Esophagus squamous epithelium (tissue), 5 donors: Measurements from ENCODE around the gene SMDT1. TPM values are rescaled to one million over a fixed set of nuclear protein-coding genes. Genes with fewer than 3 reads are reported as not detected.
A peak's percentile ranks its signal among the peaks of the same experiment; 100 is the strongest.

Source experiments
- DNase-seq: peaks from one replicate; lab custom pipeline; 2025; lab: John Stamatoyannopoulos, UW
- H3K27ac ChIP-seq, 4 donors: fragments of 200-600 bp; sonication (generic); one replicate each; pipeline ENCODE4 v1.5.1; 2016 to 2019; ENCODE audit warnings: mild to moderate bottlenecking in 1 of 4
- H3K27me3 ChIP-seq, 4 donors: fragments of 200-600 bp; sonication (generic); 1 replicate in 3 of 4; 2 replicates in 1 of 4; pipeline versions ENCODE4 v1.5.1 to v1.6.0; 2017 to 2021; ENCODE audit warnings: antibody characterized with exemption in 1 of 4
- H3K36me3 ChIP-seq, 3 donors: fragments of 200-600 bp; sonication (generic); one replicate each; pipeline ENCODE4 v1.5.1; 2016 to 2019
- H3K4me1 ChIP-seq, 3 donors: fragments of 200-600 bp; sonication (generic); one replicate each; pipeline ENCODE4 v1.5.1; 2017 to 2019
- H3K4me3 ChIP-seq, 4 donors: fragments of 200-600 bp; sonication (generic); 1 replicate in 3 of 4; 2 replicates in 1 of 4; pipeline ENCODE4 v1.5.1; 2016 to 2019; ENCODE audit warnings: mild to moderate bottlenecking in 2 of 4, moderate library complexity in 1 of 4
- H3K9me3 ChIP-seq, 3 donors: fragments of 200-600 bp; sonication (generic); one replicate each; pipeline ENCODE4 v1.5.1; 2016 to 2019
- POLR2A ChIP-seq, 4 donors: fragments of 450-650 bp; IDR thresholded peaks; one replicate each; pipeline ENCODE4 v1.6.1; 2017; ENCODE audit warnings: antibody characterized with exemption in 4 of 4, mild to moderate bottlenecking in 4 of 4, moderate library complexity in 3 of 4
- WGBS, 2 donors: methylation state at CpG; one replicate each; pipeline ENCODE4 v1.1.5; 2018; 5-methylcytosine and 5-hydroxymethylcytosine counted together
- intact Hi-C: fragments of 100-400 bp; cut with DNase I; formaldehyde crosslinking; loops from one replicate; pipeline ENCODE4 v1.15.0; 2022
- total RNA-seq, 4 donors: library from RNA; depleted of rRNA; stranded (reverse); fragments of >200 nt; gene quantifications; one replicate each; pipeline ENCODE4 v1.1.0, GENCODE V29; 2016
- TF ChIP-seq, protein P1 (sequence below), 6 experiments: fragments of 450-650 bp in 4 of 6; fragments of 200-600 bp in 2 of 6; sonication (generic) in 2 of 6; IDR thresholded peaks; one replicate each; pipeline ENCODE4 v1.5.1; 2016 to 2019; ENCODE audit warnings: antibody characterized with exemption in 6 of 6, mild to moderate bottlenecking in 4 of 6, moderate library complexity in 4 of 6
- donor health status: DM: yes; HTN: yes; CAD: no.

SMDT1 gene
- 10 to 100 TPM in 1 of 4 donors, 1 to 10 TPM in 3; 4.9 to 15.4 (median 8.6) TPM for total RNA-seq

- peak; percentile 96 for DNase-seq
- intact Hi-C loops = no loop called here
- peak within 1 kb of the TSS; percentile 62 to 89 (median 75) for H3K4me3 ChIP-seq
- H3K9me3 ChIP-seq = no peaks in the 10 kb centered on the region
- peaks cover 5 to 54% (median 15%) of the 10 kb centered on the region in 3 donors for H3K36me3 ChIP-seq
- TF ChIP-seq, protein P1, sequence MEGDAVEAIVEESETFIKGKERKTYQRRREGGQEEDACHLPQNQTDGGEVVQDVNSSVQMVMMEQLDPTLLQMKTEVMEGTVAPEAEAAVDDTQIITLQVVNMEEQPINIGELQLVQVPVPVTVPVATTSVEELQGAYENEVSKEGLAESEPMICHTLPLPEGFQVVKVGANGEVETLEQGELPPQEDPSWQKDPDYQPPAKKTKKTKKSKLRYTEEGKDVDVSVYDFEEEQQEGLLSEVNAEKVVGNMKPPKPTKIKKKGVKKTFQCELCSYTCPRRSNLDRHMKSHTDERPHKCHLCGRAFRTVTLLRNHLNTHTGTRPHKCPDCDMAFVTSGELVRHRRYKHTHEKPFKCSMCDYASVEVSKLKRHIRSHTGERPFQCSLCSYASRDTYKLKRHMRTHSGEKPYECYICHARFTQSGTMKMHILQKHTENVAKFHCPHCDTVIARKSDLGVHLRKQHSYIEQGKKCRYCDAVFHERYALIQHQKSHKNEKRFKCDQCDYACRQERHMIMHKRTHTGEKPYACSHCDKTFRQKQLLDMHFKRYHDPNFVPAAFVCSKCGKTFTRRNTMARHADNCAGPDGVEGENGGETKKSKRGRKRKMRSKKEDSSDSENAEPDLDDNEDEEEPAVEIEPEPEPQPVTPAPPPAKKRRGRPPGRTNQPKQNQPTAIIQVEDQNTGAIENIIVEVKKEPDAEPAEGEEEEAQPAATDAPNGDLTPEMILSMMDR (IDR thresholded peaks at IDR 0.05) = peak in 1 of 6 experiments; percentile 7
- TF ChIP-seq POLR2A (IDR thresholded peaks at IDR 0.05) = peak in 3 of 4 donors; percentile 80 to 94 (median 92)
- peaks cover 24 to 69% (median 31%) of the 10 kb centered on the region in 3 donors for H3K4me1 ChIP-seq
- H3K27ac ChIP-seq = peak within 1 kb of the TSS; percentile 98 to 100 (median 100)
- no peaks in the 10 kb centered on the region for H3K27me3 ChIP-seq
- 0 to 1% methylated on average over 20 to 33 of the region's 71 CpGs for WGBS, 2 donors
Observed at GRCh38 chr22:42079319-42080251, at the start of gene SMDT1. Gene SMDT1 (plus strand): TSS chr22:42079700. CDS start chr22:42079769, 69 bp downstream.

DNA sequence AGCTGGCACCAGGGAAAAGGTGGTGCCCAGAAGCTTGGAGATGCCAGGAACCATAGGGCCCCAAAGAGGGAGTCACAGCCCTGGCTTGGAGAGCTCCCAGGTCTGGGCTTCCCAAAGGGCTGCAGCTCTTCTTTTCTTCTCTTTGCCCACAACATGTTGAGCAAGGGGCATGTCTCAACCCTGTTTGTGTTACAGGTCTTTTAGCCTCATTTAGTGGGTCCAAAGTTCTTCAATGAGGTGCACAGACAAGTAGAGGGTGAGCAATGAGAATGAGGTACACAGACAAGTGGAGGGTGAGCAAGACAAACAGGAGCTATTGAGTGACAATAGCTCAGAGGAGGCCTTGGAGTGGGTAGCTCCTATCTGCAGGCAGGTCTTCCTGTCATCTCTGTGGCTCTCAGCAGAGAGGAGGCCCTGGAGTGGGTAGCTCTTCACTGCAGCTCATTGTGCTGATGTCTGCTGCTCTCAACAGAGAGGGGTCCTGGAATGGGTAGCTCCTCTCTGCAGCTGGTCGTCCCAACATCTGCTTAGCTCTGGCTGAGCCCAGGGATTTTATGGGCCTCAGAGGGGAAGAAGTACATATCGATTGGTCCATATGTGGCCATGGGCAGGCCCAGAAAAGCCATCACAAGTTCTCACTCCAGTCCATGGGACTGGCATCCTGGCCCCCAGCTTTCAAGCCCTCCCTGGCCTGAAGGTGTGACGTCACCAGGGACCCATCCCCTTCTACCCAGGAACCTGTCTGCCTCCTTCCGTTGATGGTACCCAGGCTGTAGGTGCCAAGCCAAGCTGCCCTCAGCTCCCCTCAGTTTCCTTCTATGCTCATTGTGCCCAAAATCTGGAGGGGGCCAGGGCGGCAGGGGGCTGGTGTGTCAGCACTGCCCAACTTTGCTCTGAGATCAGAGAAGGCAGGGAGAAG lies 46.0 kb upstream of the SMDT1 start:
- intact Hi-C loops = no loop called here
- H3K4me1 ChIP-seq = no peaks in the 10 kb centered on the region
- no peak for TF ChIP-seq POLR2A (IDR thresholded peaks at IDR 0.05)
- TF ChIP-seq, protein P1 (IDR thresholded peaks at IDR 0.05) = no peak
- no peak overlapping the region for H3K4me3 ChIP-seq
- H3K27me3 ChIP-seq = no peaks in the 10 kb centered on the region
- no peaks in the 10 kb centered on the region for H3K36me3 ChIP-seq
- 88 to 95% methylated on average over 1 to 3 of the region's 5 CpGs for WGBS, 2 donors
- DNase-seq = no peak
- no peak overlapping the region for H3K27ac ChIP-seq
- H3K9me3 ChIP-seq = peaks cover 0 to 13% (median 0%) of the 10 kb centered on the region in 3 donors

- DNase-seq = no peak
- WGBS, 2 donors = 77 to 82% methylated on average over 1 to 4 of the region's 8 CpGs
Observed at GRCh38 chr22:42035256-42035655, 44.2 kb upstream of the SMDT1 start.

DNA sequence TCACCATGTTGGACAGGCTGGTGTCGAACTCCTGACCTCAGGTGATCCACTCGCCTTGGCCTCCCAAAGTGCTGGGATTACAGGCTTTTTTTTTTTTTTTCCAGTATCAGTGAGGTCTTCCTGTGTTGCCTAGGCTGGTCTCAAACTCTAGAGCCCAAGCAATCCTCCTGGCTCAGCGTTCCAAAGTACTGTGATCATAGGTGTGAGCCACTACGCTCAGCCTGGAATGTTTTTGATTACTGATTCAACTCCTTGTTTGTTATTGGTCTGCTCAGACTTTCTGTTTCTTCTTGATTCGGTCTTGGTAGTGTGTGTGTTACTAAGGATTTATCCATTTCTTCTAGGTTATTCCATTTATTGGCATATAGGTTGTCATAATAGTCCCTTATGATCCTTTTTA lies 40.2 kb upstream of the SMDT1 start:
- Histone ChIP-seq H3K27ac (no peak overlapping the region), H3K4me3 (no peak overlapping the region), H3K36me3 (no peaks in the 10 kb centered on the region), H3K9me3 (peaks cover 0 to 16% (median 7%) of the 10 kb centered on the region in 3 donors), H3K27me3 (no peaks in the 10 kb centered on the region), H3K4me1 (no peaks in the 10 kb centered on the region)
- TF ChIP-seq POLR2A (IDR thresholded peaks at IDR 0.05) = no peak
- TF ChIP-seq, protein P1 (IDR thresholded peaks at IDR 0.05) = no peak
- intact Hi-C loops = no loop called here
- no peak for DNase-seq
- 91 to 94% methylated on average over 5 of the region's 5 CpGs for WGBS, 2 donors

More at GRCh38 chr22:42035256-42035655, 44.2 kb upstream of the SMDT1 start:
- Histone ChIP-seq H3K27ac (no peak overlapping the region), H3K4me1 (no peaks in the 10 kb centered on the region), H3K4me3 (no peak overlapping the region), H3K27me3 (no peaks in the 10 kb centered on the region), H3K36me3 (no peaks in the 10 kb centered on the region), H3K9me3 (peaks cover 0 to 13% (median 0%) of the 10 kb centered on the region in 3 donors)
- TF ChIP-seq, protein P1 (IDR thresholded peaks at IDR 0.05) = no peak
- no peak for TF ChIP-seq POLR2A (IDR thresholded peaks at IDR 0.05)
- intact Hi-C loops = no loop called here
